T-helper 22 cell (primary cell): ENCODE results near the gene WDR4.
"Not testable (repeated sequence)": the region's sequence is repeated elsewhere in the genome, so short reads cannot be mapped to it uniquely, and the experiment has no call there.

ENCODE experiments used
- DNase-seq: peaks from one replicate; pipeline ENCODE4 v3.0.0-alpha.2; 2020; ENCODE audit warnings: low read depth

WDR4 gene

DNA sequence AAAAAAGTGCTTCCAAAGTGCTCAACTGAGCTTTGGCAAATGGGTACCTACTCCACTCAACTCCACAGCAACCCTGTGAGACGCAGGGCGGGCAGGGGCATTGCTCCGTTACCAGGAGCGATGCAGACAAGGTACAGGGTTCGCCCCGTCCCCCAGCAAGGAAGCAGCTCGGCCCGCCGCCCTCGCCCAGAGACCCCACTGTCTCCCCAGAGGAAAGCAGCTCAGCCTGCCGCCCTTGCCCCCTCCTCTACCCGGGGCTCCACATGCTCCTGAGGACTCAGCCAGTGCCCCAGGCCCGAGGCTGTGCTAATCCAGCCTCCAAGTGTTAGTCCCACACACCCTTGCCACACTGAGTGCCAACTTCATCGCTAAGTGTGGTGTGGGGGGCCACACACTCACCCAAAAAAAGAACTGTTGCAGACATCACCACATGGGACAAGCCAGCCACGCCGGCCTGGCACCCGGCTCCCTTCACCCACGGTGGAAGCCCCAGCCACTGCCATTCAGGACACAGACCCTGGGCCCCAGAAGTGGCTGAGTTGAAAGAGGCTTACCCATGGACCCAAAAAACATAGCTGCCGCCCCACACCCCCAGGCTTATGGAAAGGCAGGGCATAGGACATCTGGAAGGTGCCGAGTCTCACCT lies 26.3 kb downstream of the WDR4 start:
- DNase-seq: no peak

- DNase-seq: no peak
Observed at GRCh38 chr21:42851812-42852665, 27.3 kb downstream of the WDR4 start.

DNA sequence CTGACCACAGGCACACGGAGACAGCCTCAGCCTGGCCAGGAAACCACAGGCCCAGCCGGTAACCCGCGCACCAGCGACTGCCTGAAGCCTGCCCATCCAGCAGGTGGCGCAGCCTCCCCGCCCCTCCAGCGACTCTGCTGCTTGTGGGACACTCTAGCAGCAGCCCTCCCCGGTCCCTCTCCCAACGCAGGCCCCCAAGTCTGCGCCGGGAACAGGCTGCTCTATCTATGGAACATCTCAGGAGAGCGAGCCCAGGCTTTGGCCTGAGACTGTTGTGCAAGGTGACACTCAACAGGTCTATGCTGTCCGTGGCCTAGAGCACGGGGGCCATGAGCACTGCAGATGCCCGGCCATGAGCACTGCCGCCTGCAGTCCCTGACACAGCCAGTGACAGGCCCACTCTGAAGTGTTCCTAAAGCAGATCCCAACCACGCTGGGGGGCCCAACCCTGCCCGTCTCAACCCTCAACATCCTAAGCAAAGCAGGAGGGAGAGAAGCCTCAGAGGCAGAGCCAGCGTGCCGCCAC lies 28.4 kb downstream of the WDR4 start:
- no peak for DNase-seq

- DNase-seq: no peak
Observed at GRCh38 chr21:42850463-42850862, 28.9 kb downstream of the WDR4 start.

DNA sequence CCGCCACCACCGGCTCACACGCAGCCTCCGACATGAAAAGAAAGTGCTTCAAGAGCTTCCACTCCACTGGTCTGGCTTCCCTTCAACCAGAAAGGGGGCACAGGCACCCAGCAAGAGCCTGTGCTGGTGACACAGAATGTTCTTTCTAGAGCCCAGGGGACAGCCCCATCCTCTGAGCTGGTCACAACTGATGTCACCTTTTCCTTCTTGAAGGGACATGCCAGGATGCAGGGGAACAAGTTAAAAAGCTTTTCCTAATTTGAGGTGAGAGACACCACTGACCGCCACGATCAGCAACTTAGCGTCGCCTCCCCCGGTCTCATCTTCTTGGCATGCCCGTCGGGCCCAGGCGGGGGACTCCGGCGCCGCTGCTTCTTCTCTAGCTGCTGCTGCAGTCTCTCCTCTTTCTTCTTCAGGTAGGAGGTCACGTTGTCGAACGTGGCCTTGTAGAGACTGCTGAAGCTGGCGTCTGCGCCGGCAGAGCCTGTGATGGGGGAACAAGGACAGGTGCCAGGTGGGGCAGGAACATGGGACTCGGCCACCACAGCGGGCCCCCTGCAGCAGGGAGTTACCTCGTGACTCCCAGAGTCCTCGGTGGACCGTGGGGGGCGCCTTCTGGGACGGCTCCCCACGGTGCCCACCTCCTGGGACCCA lies 29.5 kb downstream of the WDR4 start:
- DNase-seq: no peak

- DNase-seq: no peak
Observed at GRCh38 chr21:42848932-42849758, 30.2 kb downstream of the WDR4 start.

- DNase-seq: not testable (repeated sequence)
Observed at GRCh38 chr21:42848144-42848931, 31.0 kb downstream of the WDR4 start.

GRCh38 chr21:42847726-42848125 lies 31.6 kb downstream of the WDR4 start:
- DNase-seq: no peak

DNA sequence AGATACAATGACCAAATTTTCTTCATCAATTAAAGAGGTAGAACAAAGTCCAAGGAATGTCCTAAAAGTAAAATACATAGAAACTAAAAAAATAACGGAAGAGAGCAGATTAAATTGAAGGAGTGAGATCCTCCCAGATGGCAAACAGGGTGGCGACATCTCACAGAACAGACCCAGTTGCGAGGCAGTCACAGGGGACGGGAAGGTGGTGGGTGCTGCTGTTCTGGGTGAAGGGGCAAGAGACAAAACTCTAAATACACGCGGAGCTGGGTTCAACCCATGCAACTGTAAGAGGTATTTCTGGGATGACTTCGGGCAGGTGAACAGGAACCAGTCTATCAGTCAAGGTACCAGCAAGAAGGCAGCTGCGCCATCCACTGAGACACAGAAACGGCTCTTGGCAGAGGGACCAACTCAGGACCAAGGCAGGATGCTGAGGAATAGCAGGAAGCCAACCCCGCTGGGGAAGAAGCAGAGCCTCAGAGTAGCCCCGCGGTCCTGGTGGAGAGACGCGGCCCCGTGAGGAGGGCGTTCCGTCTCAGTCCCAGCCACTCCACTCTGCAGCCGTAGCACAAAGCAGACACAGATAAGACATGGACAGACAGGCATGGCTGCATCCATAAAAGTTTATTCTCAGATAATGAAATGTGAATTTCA lies 32.2 kb downstream of the WDR4 start:
- DNase-seq: no peak

DNA sequence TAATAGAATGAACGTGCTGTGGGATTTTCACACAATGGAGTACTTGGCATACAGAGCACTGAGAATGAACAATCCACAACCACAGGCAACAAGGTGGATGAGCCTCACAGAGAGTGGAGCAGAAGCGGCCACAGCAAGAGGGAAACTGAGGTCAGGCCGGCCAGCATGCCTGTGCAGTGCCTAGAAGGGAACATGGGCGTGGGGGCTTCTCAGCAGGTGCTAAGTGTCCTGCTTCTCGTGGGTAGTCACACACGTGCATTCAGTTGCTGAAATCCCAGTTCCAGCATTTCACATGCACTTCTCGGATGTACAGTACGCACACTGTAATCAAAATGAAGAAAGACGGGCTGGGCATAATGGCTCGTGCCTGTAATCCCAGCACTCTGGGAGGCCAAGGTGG lies 33.1 kb downstream of the WDR4 start:
- no peak for DNase-seq

- no peak for DNase-seq
Observed at GRCh38 chr21:42845296-42845965, 33.9 kb downstream of the WDR4 start.

DNA sequence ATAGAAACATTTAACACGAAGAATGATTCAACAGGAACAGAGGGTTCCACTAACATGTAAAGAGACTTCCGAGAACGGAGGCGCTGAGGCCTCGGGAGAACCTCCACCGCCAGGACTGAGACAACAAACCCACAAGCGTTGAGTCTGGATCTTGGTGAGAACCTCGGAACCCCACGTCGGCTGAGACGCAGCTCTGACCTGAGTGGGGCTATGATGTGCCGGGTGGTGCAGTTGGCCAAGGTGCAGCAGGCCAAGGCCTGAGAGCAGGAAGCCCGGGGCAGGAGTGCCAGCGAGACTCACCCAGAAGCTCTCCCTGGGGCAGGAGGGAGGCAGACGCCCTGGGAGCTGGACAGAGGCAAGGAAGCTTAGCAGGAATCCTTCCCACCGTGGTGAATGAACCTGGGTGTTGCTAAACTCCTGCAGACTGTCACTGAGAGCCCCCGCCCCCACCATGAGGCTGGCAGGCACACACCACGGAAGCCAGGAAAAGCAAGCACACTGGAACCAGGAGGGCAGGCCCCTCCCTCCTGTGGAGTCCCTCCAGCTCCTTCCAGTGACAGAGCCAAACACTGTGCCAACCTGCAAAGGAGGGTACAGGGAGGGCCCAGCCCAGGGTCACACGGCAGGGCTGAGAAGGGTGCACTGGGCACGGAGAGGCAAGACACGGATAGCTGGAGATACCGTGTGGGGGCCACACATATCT lies 34.8 kb downstream of the WDR4 start:
- no peak for DNase-seq

- no peak for DNase-seq
Observed at GRCh38 chr21:42843056-42843455, 36.3 kb downstream of the WDR4 start.

DNA sequence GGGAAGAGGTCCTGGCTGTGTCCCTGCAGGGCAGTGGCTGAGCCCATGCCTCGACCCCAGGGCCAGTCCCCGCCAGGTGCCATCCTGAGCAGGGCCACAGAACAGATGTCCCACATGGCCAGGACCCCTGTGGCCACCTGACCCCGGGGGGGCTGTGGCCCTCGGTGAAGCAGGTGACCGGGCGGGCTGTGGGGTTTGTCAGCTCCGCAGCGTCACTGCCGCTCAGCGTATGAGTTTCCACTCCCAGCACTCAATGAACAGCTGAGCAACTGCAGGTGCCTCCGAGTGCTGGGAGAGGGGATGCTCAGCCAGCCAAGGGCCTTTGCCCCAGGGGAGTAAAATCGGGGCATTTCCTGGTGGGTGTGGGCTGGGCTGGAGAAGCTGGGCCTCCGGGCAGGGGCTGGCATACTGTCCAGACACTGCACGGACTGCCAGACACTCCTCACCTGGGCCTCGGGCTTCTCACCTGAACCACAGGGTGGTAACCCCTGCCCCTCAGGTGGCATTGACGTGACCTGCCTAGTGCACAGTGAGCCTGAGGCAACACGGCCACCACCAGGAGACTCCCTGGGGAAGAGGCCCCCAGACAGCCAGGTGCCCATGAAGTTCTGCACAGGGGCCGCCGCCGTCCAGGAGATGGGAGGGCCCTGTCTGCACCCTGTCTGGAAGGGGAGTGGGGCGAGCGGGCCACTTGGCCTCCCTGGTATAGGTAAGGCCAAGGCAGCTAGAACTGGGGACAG lies 37.3 kb downstream of the WDR4 start:
- not testable (repeated sequence) for DNase-seq

- no peak for DNase-seq
Observed at GRCh38 chr21:42841156-42841915, 38.0 kb downstream of the WDR4 start.

DNA sequence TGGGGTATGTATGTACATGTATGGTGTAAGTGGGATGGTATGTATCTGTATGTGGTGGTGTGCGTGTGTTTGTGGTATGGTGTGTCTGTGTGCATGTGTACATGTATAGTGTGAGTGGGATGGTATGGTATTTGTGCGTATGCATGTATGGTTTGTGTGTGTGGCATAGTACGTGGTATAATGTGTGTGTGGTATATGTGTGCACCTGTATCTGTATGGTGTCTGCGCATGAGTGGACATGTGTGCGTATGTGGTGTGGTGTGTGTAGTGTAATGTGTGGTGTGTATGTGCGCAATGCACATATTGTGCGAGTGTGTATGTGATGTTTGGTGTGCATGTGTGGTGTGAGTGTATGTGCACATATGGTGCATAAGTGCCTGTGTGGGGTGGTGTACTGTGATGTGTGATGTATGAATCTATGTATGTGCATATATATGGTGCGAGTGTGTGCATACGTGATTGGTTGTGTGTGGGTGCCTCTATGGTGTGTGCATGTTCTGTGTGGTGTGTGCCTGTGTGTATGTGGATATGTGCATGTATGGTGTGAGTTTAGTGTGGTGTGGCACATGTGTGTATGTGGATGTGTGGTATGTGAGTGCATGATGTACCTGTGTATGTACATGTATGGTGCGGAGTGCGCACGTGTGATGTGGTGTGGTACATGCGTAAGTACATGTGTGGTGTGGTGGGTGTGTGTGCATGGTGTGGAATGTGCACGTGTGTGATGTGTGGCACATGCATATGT lies 38.8 kb downstream of the WDR4 start:
- no peak for DNase-seq
